ENCODE data around the gene CTSS.

- TF ChIP-seq GATA2 (IDR thresholded peaks at IDR 0.05; ENCODE audit: low read depth, low read length) (no peak), GATA3 (IDR thresholded peaks at IDR 0.05; ENCODE audit: low read depth, low read length) (no peak)
Observed at GRCh38 chr1:150762552-150762951, 3.0 kb downstream of the CTSS start.
